DMS114 treated with DMSO at 0.1 percent for 48 hours (cell line): ENCODE measurements around the gene MBNL2.

Experiments used
- DNase-seq: peaks from one replicate; lab custom pipeline; 2025; ENCODE audit not compliant: unreplicated experiment; lab: John Stamatoyannopoulos, UW

The MBNL2 gene

DNA sequence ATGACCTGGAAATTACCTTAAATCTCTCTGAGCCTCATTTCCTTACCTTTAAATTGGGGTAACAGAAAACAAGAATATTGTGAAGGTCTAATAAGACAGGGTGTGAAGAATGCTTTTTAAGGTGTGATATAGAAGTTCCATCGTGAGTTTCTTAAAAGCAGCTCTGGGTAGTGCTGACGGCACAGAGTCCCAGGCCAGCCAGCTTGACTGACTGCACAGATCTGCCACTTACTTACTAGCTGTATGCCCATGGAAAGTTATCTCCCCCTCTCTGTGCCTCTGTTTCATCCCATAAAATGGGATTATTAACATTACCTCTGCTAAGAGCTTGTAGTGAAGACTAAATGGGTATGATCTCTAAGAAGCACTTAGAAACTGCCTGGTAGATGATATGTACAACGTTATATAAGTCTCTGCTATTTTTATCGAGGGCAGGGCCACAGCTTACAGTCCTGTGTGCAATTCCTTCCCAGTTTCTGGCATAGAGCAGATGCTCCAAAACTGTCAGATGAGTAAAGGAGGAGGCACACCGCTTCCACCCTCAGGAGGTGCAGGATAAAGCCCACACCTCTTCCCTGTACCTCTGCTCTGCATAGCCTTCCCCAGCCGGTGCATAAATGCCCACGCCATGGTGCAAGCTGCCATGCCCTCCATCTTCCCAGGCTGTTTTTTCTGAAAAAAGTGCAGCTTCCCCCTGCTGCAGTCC, 99.6 kb downstream of the MBNL2 start:
- no peak for DNase-seq

DNA sequence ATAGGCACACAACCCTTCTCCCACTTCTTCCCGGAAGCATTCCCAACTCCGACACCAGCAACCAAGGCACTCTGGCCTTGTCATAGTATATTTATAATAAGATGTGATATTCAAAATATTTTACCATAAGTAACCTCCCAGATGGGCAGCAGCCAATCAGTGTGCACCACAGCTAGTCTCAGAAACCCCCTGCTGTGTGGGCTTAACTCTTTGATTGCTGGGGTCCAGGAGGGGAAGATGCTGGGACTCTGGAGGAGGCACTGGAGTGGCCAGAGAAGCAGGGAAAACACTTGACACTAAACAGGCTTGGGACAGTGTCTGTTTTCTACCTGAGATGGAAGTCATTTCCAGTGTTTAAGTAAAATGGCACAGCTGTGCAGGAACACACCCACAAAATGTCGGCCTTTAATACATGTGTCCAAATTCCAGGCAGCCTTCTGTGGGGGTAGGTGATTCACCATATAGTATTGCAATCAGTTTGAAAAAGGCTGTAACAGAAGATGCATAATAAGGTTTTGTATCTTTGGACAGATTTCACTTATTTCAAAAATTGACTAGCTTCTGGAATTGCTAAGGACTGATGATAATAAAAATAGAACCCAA, 100.7 kb downstream of the MBNL2 start:
- no peak for DNase-seq

DNA sequence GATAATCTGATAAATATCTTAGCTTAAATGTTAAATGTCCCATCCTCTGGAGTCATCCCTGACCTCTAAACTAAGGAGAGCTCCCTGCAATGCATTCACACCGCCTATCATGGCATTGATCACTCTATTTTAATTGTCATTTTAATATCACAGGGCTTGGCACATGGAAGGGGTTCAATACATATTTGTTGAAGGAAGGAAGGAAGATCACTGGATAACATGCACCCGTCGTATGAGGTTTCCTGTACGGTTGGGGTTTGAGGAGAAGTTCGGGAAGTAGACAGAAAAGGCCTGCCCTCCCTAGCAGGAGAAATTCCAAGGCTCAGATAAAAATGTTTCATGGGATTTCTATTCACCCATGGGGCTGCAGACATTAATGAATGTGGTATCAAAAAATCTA, 102.0 kb downstream of the MBNL2 start:
- DNase-seq = no peak

DNA sequence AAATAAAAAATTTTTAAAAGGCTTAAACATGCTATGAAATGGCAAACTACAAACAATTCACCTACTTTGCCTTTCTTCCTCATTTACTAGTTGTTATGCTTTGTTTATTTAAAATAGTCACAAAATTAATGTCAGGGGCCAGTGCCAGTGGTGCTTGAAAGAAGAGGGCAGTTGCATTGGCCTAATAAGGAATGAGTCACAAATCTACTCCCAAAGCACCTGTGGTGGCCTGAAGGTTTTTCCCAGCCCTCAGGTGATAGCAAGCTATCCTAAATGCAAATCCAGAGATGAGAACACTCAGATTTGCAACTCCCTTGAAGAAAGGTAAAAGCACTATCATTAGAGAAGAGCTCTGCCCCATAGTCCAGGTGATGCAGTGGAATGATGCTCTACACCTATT, 103.6 kb downstream of the MBNL2 start:
- DNase-seq = no peak

DNA sequence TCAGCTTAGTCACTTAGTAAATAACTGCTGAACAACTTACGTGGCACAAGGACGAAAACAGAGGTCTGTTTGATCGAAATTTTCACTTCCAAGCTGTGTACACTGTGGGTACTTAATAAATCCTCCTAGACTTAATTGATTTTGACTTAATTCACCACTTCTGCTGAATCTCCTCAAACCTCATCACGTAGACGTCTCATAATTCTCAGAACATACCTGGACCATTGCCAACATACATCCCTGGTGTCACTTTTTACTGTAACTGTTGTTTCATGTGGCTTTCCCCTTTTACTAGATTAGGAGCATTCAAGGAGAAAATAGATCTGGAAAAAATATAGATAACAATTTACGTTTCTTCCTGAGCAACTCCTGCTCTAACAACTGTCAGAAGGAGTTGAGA, 105.0 kb downstream of the MBNL2 start:
- DNase-seq = no peak

DNA sequence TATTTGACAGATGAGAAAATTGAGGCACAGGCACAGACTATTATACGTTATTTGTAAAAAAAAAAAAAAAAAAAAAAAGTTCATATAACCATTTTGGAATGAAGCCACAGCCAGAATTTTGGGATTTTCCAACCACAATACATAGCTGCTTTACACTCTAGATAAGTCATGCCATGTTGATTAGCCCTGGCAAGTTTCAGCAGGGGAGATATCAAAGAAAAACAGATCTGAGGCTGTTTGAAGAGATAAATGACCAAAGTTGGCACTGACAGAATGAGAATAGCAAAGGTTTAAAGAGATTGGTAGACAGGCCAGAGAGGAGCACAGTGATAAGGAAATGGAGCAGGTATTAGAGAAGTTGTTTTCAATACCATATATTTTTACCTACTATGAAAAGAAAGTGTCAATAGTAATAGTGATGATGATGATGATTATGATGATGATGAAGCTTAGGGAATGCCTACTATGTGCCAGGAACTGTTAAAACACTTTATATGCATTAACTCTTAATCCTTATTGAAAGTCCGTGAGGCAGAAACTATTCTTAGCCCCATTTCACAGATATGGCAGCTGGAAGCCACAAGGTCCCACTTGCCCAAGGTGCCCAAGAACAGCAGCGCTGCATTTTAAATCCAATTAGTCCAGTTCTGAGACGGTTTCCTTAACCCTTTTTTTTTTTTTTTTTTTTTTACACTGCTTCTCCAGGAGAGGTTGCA, 105.5 kb downstream of the MBNL2 start:
- DNase-seq = no peak

DNA sequence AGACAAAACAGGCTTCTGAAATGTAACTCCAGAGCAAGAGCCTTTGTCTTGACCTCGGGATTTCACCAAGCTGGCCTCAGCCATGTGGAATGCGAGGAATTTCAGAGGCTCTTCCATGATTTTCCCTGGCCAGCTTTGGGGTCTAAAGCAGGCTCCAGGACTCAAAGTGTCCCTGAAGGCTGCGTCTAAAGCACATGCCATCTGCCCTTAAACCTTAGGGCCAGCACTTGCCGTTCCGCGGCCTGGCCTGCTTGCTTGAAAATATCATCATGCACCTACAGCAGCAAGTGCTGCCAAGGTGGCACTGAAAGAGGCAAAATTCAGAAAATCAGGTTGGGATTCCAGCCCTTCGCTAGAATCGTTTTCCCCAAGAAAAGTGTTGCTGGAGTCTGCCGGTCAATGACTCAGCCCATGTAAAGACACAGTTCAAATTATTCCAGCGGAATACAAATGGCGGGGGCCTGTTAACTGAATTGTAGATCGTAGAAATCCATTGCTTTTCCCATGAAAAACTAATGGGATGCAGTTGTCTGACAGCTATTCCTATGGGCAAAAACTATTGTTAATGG, 106.2 kb downstream of the MBNL2 start:
- no peak for DNase-seq

DNA sequence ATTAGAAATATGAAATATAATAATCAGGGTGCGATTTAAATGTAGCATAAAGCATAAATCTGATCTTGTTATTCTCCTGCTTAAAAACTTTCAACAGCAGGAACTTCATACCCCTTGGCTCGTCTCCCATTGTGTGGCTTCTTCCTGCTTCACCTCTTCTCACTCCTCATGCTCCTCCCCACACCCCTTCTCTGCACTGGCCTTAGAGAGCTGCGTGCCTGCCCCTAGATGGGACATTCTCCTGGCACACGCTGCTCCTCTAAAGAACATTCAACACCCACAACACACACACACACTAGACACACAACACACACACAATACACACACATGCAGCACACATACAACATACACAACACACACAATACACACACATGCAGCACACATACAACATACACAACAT, 107.2 kb downstream of the MBNL2 start:
- no peak for DNase-seq

DNA sequence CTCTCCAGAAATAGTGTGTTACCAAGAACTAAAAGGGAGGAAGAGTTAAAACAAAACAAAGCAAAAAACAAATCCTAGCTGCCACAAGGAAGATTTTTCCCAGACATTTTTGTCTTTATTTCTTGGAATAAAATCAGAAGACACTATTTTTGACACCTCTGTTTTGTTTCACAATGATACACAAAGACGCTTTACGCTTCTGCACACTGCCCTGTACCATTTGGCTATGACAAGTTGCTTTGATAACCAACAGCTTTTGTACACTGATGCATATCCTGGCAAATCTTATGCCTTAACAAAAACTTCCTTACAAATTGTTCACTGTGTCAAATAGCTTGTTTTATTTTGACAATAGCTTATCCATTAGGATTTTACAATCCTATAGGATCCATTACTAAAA, 108.3 kb downstream of the MBNL2 start:
- no peak for DNase-seq

DNA sequence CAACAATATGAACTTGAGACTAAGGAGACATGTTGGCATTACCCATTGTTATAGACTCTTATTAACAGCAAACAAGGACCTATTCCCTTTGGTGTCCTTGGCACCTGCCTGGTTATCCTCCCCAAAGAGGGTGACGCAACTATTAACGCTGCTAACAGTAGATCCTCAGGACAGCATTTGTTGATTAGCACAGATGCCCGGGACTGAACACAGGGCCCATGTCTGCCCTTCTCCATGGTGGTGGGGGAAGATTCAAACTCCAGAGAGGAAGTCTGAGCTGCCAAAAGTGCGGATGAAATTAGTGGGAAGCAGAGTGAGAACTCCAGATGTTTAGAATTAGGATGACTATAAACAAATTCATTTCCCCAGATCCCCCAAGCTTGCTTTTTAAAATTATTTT, 110.6 kb downstream of the MBNL2 start:
- no peak for DNase-seq

DNA sequence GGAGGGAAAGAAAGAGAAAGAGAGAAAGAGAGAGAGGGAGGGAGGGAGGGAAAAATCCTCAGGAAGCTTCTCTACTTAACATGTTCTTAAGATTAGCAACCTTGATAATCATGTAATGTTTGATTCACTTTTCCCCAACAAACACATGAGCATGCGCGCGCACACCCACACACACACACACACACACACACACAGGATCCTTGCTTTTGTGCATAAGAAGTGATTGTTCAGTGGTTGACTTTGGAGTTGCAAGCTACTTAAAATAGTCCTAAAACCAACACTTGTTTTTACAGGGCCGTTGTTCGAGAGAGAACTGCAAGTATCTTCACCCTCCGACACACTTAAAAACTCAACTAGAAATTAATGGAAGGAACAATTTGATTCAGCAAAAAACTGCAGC, 111.8 kb downstream of the MBNL2 start:
- no peak for DNase-seq

DNA sequence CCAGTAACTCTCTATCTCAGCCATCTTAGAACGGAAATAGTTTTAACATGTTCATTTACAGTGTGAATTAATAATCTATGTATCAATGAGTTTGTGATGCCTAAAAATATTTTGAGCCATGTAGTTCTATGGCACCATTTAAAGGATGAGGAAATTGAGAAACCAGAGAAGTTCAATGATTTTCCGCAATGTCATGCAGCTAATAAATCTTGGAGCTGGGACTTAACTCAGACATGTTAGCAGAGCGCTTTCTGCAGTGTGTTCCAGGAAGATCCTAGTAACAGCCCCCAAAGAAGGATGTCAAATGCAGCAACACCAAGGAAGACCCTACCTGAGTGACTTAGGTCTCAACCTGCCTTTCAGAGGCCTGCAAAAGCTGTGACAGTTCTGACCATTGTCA, 112.6 kb downstream of the MBNL2 start:
- DNase-seq = no peak

DNA sequence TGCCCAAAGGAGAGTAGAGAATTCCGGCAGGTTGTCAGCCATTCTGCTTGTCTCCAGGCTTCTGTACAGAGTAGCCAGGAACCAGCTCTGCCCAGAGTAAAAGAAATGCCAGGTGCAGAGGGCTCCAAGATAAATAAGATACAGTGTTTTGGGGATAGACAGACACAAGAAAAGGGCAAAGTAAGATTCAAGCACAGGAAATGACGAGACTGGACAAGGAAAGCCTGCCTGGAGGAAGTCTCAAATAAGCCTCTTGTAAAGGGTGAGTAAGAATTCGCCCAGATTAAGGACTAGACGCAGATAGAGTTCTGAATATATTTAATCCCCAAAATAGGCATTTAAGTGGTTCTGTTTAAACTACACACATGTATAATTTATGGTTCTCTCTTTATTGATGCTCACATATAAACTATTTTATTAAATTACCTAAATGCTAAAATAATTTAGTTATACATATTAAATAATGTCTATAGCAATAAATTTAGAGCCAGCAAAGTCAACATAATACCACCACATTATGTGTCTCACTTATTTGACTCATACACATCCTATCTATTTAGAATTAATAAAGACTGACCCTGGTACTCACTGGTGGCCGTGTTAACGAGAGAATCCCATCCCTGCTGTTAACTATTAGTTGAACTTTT, 113.5 kb downstream of the MBNL2 start:
- no peak for DNase-seq

DNA sequence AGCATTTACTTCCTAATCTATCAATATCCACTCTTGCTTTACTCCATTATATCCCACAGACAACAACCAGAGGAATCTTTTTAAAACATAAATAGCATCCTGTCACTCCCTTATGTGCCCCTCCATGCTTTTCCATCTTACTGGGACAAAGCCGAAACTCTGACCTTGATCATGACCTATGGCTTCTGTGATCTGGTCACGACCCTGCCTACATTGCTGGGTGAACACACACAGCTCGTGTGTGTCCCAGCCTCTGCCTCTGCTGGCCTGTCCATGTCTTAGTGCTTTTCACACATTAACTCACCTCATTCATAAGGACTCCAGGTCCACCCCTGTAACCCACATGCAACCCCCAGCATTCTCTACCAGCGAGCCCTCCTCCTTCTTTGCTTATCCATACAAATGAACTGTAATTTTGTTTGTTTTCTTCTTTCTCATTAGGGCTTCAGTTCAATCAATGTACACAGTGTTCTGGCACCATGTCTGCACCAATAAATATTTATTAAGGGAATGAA, 115.9 kb downstream of the MBNL2 start:
- DNase-seq = no peak

DNA sequence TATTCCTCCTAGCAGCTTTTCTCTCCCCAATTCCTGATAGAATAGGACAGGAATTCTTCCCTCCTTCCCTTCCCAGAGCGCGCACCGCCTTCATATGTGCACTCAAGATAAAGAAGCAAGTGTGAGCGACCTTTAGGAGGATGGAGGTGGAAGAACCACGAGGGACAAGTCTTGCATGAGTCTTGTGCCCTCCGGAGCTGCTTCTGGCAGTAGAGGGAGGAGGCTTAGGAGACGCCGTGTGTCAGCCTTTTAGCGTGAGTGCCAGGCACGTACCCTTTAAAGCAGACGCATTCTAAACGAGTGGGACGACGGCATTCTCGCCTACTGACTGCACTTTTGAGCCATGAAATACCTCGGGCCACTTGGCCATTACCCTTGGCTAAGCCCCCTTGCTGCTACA, 116.4 kb downstream of the MBNL2 start:
- no peak for DNase-seq

DNA sequence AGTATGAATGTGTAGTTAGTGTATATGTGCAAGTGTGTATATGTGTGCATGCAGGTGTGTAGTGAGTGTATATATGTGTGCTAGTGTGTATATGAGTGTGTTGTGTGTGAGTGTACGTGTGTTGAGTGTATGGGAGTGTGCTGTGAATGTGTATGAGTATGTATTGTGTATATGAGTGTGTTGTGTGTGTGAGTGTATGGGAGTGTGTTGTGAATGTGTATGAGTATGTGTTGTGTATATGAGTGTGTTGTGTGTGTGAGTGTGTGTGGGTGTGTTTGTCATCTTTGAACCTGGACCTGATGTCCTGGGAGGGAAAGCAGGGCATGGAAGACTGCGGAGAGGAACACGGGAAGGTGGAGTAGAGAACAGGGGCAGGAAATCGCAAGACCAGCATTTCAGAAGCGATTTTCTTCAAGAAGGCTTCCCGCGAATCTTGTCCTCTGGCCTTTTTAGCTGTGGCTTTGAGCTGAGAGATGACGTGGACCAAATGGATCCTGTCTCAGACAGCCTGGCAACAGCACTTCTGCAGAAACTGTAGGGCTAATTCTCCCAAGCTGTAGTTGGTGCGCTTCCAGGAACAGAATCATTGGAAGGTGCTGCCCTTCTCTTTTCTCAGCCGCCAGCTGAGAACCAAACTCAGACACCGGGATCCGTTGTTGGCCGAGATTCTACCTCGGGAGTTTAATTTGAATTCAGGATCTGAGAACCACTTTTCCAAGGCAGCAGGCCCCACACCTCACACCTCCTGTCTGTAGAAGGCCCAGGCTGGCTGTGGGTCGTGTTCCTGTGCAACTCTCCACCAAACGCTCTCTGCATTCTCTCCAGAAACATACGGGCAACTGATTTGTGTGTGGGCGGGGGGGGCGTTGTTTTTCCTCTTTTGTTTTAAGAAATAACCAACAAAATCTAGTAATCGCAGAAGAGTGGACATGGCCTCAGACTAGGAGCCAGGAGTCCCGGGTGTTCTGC, 117.2 kb downstream of the MBNL2 start:
- DNase-seq = no peak

DNA sequence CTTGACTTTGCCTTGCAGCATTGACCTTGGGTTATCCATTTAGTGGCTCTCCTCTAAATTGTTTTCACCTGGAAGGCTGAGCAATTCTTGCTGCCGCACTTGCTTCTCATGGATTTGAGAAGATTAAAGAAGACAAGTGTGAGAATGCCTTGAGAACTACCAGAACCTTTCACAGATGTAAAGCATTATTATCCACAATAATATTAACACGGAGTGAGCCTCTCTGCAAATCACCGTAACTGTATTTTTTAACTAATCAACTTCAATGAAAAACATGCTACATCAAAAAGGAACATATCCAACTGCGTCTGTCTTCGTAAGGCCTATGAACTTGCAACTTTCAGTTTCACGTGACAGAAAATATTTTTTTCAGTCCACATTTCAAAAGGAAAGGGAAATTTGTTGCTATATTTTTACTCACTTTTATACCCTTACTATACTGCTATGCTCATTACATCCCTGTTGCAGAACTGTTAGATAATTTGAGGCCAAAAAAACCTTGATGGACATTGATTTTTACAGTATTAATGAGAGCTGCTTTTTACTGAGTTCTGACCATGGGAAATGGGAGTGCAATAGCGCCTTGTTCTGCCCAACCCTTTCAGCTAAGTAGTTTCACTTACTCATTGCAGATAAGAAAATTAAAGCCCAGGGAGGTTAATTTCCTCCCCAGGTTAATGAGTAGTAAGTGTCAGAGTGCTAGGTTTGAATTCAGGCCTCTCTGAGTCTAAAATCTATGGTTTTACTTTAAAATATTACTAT, 118.0 kb downstream of the MBNL2 start:
- no peak for DNase-seq

DNA sequence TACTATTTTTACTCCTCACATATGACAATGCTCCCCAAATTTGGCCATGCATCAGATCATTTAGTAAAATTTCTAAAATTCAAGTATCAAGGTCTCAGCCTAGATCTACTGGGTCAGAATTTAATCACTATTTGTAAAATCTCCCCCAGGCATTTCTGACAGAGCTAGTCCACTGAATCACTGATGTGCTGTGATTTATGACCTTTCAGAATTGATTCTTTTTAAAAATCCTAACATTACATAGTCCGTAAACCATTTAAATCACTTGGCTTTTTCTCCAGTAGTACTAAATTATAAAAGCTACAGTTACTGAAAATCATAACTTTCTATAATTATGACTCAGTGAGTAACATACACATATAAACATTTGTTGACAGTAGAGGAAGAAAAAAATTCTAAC, 119.0 kb downstream of the MBNL2 start:
- no peak for DNase-seq

DNA sequence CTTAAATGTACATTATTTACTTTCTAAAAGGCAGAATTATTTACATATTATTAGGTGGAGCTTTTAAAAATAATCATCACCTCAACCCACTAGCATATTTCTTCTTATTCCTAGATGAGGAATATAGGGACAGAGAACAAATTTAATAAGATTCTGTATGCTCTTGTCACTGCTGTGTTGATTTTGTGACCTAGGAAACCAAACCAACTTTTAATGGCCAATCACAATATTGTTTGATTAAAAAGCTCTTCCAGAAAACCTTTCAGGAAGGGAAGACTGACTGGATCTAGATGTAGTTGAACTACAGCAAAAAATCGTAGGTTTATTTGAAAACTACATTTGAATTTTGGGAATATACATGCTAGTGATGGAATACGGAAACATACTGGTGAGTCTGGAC, 120.0 kb downstream of the MBNL2 start:
- no peak for DNase-seq

DNA sequence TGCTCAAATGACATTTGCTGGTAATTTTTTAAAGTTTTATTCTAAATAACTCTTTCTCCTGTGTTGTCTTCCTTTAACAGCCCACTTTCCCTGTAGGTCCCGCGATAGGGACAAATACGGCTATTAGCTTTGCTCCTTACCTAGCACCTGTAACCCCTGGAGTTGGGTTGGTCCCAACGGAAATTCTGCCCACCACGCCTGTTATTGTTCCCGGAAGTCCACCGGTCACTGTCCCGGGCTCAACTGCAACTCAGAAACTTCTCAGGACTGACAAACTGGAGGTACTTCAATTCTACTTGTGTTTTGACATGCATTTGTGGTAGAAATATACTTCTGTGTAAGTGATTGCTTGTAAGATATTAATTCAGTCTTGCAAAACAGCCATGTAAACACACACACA, 120.8 kb downstream of the MBNL2 start:
- no peak for DNase-seq
